ENCODE measurements around the gene RELN.

DNA sequence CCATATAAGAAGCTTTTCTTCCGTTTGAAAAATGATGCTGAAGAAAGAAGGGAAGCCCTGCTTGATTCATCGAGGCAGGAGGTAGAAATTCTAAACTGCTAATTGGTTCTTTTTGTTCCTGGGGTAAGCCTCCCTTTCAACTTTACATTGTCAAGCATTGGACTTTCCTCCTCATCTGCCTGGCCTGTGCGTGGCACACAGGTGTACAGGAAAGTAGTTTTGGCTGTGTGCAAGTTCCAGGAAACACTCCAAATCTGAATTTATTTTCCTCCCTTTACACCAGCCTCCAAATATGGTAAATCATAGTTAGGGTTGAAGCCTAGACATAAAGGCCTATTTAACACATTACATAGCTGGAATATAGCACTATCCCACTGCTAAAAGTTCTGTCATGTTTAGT lies 18.2 kb upstream of the RELN start:
- TF ChIP-seq, protein P1, sequence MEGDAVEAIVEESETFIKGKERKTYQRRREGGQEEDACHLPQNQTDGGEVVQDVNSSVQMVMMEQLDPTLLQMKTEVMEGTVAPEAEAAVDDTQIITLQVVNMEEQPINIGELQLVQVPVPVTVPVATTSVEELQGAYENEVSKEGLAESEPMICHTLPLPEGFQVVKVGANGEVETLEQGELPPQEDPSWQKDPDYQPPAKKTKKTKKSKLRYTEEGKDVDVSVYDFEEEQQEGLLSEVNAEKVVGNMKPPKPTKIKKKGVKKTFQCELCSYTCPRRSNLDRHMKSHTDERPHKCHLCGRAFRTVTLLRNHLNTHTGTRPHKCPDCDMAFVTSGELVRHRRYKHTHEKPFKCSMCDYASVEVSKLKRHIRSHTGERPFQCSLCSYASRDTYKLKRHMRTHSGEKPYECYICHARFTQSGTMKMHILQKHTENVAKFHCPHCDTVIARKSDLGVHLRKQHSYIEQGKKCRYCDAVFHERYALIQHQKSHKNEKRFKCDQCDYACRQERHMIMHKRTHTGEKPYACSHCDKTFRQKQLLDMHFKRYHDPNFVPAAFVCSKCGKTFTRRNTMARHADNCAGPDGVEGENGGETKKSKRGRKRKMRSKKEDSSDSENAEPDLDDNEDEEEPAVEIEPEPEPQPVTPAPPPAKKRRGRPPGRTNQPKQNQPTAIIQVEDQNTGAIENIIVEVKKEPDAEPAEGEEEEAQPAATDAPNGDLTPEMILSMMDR (IDR thresholded peaks at IDR 0.05), result no peak
- TF ChIP-seq POLR2A (IDR thresholded peaks at IDR 0.05), result no peak

Measured in lower leg skin (tissue), 3 donors.